ENCODE measurements around the gene GAL3ST1. TPM values are rescaled to one million over a fixed set of nuclear protein-coding genes. Genes with fewer than 3 reads are reported as not detected.
"Not testable (repeated sequence)": the region's sequence is repeated elsewhere in the genome, so short reads cannot be mapped to it uniquely, and the experiment has no call there.

GAL3ST1 gene
- total and polyA plus RNA-seq, 9 donors: 1.1 to 4.1 (median 1.9) TPM; not detected in 1

GRCh38 chr22:30592360-30592713, 17.9 kb upstream of the GAL3ST1 start:
- H3K27me3 ChIP-seq; H3K9me3 ChIP-seq; H3K27ac ChIP-seq; H3K4me1 ChIP-seq (ENCODE audit: insufficient read depth); DNase-seq; H3K36me3 ChIP-seq: not testable (repeated sequence)
- H3K4me3 ChIP-seq: peak overlapping the region; percentile 91
- 28 to 35% (median 32%) methylated on average over 18 of the region's 18 CpGs for WGBS, 3 donors
- TF ChIP-seq, protein P1, sequence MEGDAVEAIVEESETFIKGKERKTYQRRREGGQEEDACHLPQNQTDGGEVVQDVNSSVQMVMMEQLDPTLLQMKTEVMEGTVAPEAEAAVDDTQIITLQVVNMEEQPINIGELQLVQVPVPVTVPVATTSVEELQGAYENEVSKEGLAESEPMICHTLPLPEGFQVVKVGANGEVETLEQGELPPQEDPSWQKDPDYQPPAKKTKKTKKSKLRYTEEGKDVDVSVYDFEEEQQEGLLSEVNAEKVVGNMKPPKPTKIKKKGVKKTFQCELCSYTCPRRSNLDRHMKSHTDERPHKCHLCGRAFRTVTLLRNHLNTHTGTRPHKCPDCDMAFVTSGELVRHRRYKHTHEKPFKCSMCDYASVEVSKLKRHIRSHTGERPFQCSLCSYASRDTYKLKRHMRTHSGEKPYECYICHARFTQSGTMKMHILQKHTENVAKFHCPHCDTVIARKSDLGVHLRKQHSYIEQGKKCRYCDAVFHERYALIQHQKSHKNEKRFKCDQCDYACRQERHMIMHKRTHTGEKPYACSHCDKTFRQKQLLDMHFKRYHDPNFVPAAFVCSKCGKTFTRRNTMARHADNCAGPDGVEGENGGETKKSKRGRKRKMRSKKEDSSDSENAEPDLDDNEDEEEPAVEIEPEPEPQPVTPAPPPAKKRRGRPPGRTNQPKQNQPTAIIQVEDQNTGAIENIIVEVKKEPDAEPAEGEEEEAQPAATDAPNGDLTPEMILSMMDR (IDR thresholded peaks at IDR 0.05): peak in 1 of 3 donors; percentile 1
- intact Hi-C loops (cut with DNase I): loop anchor here in 1 of 4 donors (10.0 kb wide), 1 partner anchor 168 kb away; the partner anchor contains the start of gene MTFP1

GRCh38 chr22:30591588-30592359, 17.3 kb upstream of the GAL3ST1 start, which contains the start of gene PES1:
TSS of gene PES1 (minus strand) at chr22:30591910. CDS start at chr22:30591833, 77 bp downstream.
- Histone ChIP-seq H3K27ac (peak within 1 kb of the TSS in 1 of 2 donors; percentile 74), H3K36me3 (no peaks in the 10 kb centered on the region), H3K4me1 (ENCODE audit: insufficient read depth) (peaks cover 9% of the 10 kb centered on the region), H3K9me3 (no peaks in the 10 kb centered on the region), H3K4me3 (peak within 1 kb of the TSS; percentile 91), H3K27me3 (no peaks in the 10 kb centered on the region)
- TF ChIP-seq, protein P1 (IDR thresholded peaks at IDR 0.05): no peak
- TF ChIP-seq EP300 (IDR thresholded peaks at IDR 0.05) (no peak), POLR2A (IDR thresholded peaks at IDR 0.05) (peak; percentile 23)
- peak; percentile 94 to 97 (median 96) for DNase-seq
- intact Hi-C loops (cut with DNase I): loop anchor here in 1 of 4 donors (10.0 kb wide), 1 partner anchor 167 kb away; the partner anchor contains the start of gene MTFP1
- WGBS, 3 donors: 0 to 1% (median 0%) methylated on average over 49 of the region's 49 CpGs

- TF ChIP-seq, protein P1 (IDR thresholded peaks at IDR 0.05): no peak
- TF ChIP-seq POLR2A (IDR thresholded peaks at IDR 0.05): no peak
- DNase-seq: no peak
- H3K27ac ChIP-seq: peak overlapping the region in 1 of 2 donors; percentile 74
- H3K4me1 ChIP-seq (ENCODE audit: insufficient read depth): peaks cover 9% of the 10 kb centered on the region
- H3K27me3 ChIP-seq: no peaks in the 10 kb centered on the region
- H3K36me3 ChIP-seq: no peaks in the 10 kb centered on the region
- 0 to 3% (median 1%) methylated on average over 14 of the region's 14 CpGs for WGBS, 3 donors
- H3K4me3 ChIP-seq: peak overlapping the region; percentile 91
- H3K9me3 ChIP-seq: no peaks in the 10 kb centered on the region
- intact Hi-C loops (cut with DNase I): loop anchor here in 1 of 4 donors (10.0 kb wide), 1 partner anchor 166 kb away; the partner anchor contains the start of gene MTFP1
Measured at GRCh38 chr22:30591191-30591587, 16.7 kb upstream of the GAL3ST1 start.

DNA sequence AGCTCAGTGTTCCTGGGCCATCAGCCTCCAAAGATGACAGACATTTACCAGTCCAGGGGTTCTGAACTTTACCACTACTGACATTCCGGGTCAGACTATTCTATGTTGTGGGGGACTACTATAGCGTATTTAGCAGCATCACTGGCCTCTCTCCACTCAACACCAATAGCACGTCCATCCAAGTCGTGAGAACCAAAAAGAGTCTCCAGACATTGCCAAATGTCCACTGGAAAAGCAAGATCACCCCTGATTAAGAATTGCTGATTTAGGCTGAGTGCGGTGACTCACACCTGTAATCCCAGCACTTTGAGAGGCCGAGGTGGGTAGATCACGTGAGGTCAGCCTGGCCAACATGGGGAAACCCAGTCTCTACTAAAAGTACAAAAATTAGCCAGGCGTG, 11.9 kb upstream of the GAL3ST1 start:
- intact Hi-C loops (cut with DNase I): no loop called here
- Histone ChIP-seq H3K36me3 (peaks cover 2% of the 10 kb centered on the region), H3K9me3 (no peaks in the 10 kb centered on the region), H3K4me1 (ENCODE audit: insufficient read depth) (peaks cover 9% of the 10 kb centered on the region), H3K27me3 (no peaks in the 10 kb centered on the region), H3K27ac (no peak overlapping the region), H3K4me3 (no peak overlapping the region)
- 94 to 95% (median 95%) methylated on average over 8 of the region's 8 CpGs for WGBS, 3 donors
- no peak for DNase-seq
- TF ChIP-seq, protein P1 (IDR thresholded peaks at IDR 0.05): no peak
- no peak for TF ChIP-seq POLR2A (IDR thresholded peaks at IDR 0.05)
- TF ChIP-seq EP300 (IDR thresholded peaks at IDR 0.05): no peak

All from ovary (tissue), 9 donors.